ENCODE data around the gene ARHGEF40.

The ARHGEF40 gene

GRCh38 chr14:21072031-21072473, 1.9 kb downstream of the ARHGEF40 start:
- WGBS, 2 donors (ENCODE audit: extremely low coverage in 2 of 2, insufficient read length in 2 of 2, insufficient replicate concordance in 1 of 2): no CpG with 5 or more reads among the region's 4 CpGs
- Histone ChIP-seq H2BK15ac (ENCODE audit: low read length) (no peak overlapping the region), H2AK5ac (ENCODE audit: low read depth, low read length) (no peak overlapping the region), H4K8ac (ENCODE audit: low read depth, low read length) (no peak overlapping the region), H3K4me2 (ENCODE audit: insufficient read depth, low read length, poor library complexity, severe bottlenecking) (peak overlapping the region; percentile 84), H4K91ac (ENCODE audit: low read depth, low read length, poor library complexity) (no peak overlapping the region), H3K9me3 (replicated peaks in 1 of 2; ENCODE audit: control insufficient read depth in 2 of 2, insufficient read depth in 1 of 2, low read depth in 1 of 2, low read length in 2 of 2) (no peaks in the 10 kb centered on the region), H2BK12ac (ENCODE audit: low read length) (no peak overlapping the region), H3K4me1 (ENCODE audit: control insufficient read depth in 2 of 2, insufficient read depth in 1 of 2, low read depth in 1 of 2, low read length in 2 of 2) (peaks cover 9 to 14% of the 10 kb centered on the region in 2 donors), H3K18ac (ENCODE audit: low read length) (no peak overlapping the region), H3K4me3 (ENCODE audit: low read length in 2 of 2) (peak overlapping the region in 1 of 2 donors; percentile 59), H3K79me1 (ENCODE audit: low read depth, low read length) (peaks cover 7% of the 10 kb centered on the region), H3K4ac (ENCODE audit: low read length) (no peak overlapping the region), H3K36me3 (replicated peaks in 1 of 2; ENCODE audit: control insufficient read depth in 2 of 2, insufficient read depth in 2 of 2, low read length in 2 of 2) (peaks cover 35 to 49% of the 10 kb centered on the region in 2 donors), H3K27ac (replicated peaks; ENCODE audit: low read length) (peak overlapping the region; percentile 94), H3K27me3 (ENCODE audit: control insufficient read depth in 3 of 3, insufficient read depth in 3 of 3, low read depth in 1 of 3, low read length in 3 of 3) (no peaks in the 10 kb centered on the region), H3K23ac (ENCODE audit: low read depth, low read length, poor library complexity) (no peak overlapping the region), H2AFZ (ENCODE audit: low read length) (peak overlapping the region; percentile 72), H2BK120ac (ENCODE audit: low read depth, low read length) (no peak overlapping the region), H2BK5ac (ENCODE audit: low read length) (no peak overlapping the region), H3K14ac (ENCODE audit: low read length) (no peak overlapping the region), H3K9ac (ENCODE audit: low read depth, low read length, poor library complexity) (no peak overlapping the region)
- no peak for DNase-seq (ENCODE audit: low spot score)

- peak overlapping the region; percentile 13 for H2BK15ac ChIP-seq (ENCODE audit: low read length)
- H3K18ac ChIP-seq (ENCODE audit: low read length): peak overlapping the region; percentile 11
- no peak overlapping the region for H2BK120ac ChIP-seq (ENCODE audit: low read depth, low read length)
- no peak overlapping the region for H2AK5ac ChIP-seq (ENCODE audit: low read depth, low read length)
- H2AFZ ChIP-seq (ENCODE audit: low read length): no peak overlapping the region
- H3K27me3 ChIP-seq (ENCODE audit: control insufficient read depth in 3 of 3, insufficient read depth in 3 of 3, low read depth in 1 of 3, low read length in 3 of 3): no peaks in the 10 kb centered on the region
- no peak overlapping the region for H4K91ac ChIP-seq (ENCODE audit: low read depth, low read length, poor library complexity)
- no peak overlapping the region for H3K4ac ChIP-seq (ENCODE audit: low read length)
- no peak overlapping the region for H3K14ac ChIP-seq (ENCODE audit: low read length)
- no CpG with 5 or more reads among the region's 9 CpGs for WGBS, 2 donors (ENCODE audit: extremely low coverage in 2 of 2, insufficient read length in 2 of 2, insufficient replicate concordance in 1 of 2)
- H2BK5ac ChIP-seq (ENCODE audit: low read length): no peak overlapping the region
- peaks cover 40 to 57% of the 10 kb centered on the region in 2 donors for H3K36me3 ChIP-seq (replicated peaks in 1 of 2; ENCODE audit: control insufficient read depth in 2 of 2, insufficient read depth in 2 of 2, low read length in 2 of 2)
- DNase-seq (ENCODE audit: low spot score): no peak
- H2BK12ac ChIP-seq (ENCODE audit: low read length): no peak overlapping the region
- peaks cover 7% of the 10 kb centered on the region for H3K79me1 ChIP-seq (ENCODE audit: low read depth, low read length)
- H3K9me3 ChIP-seq (replicated peaks in 1 of 2; ENCODE audit: control insufficient read depth in 2 of 2, insufficient read depth in 1 of 2, low read depth in 1 of 2, low read length in 2 of 2): no peaks in the 10 kb centered on the region
- H3K23ac ChIP-seq (ENCODE audit: low read depth, low read length, poor library complexity): no peak overlapping the region
- H3K4me2 ChIP-seq (ENCODE audit: insufficient read depth, low read length, poor library complexity, severe bottlenecking): no peak overlapping the region
- peaks cover 9 to 14% of the 10 kb centered on the region in 2 donors for H3K4me1 ChIP-seq (ENCODE audit: control insufficient read depth in 2 of 2, insufficient read depth in 1 of 2, low read depth in 1 of 2, low read length in 2 of 2)
- H3K27ac ChIP-seq (replicated peaks; ENCODE audit: low read length): no peak overlapping the region
- no peak overlapping the region for H3K4me3 ChIP-seq (ENCODE audit: low read length in 2 of 2)
- H3K9ac ChIP-seq (ENCODE audit: low read depth, low read length, poor library complexity): no peak overlapping the region
- no peak overlapping the region for H4K8ac ChIP-seq (ENCODE audit: low read depth, low read length)
These were observed 2.8 kb downstream of the ARHGEF40 start for GRCh38 chr14:21072781-21073339.

GRCh38 chr14:21073921-21074320, 3.8 kb downstream of the ARHGEF40 start:
- H3K4me1 ChIP-seq (ENCODE audit: control insufficient read depth in 2 of 2, insufficient read depth in 1 of 2, low read depth in 1 of 2, low read length in 2 of 2): peaks cover 8% of the 10 kb centered on the region in 2 donors
- H4K8ac ChIP-seq (ENCODE audit: low read depth, low read length): no peak overlapping the region
- H3K4me2 ChIP-seq (ENCODE audit: insufficient read depth, low read length, poor library complexity, severe bottlenecking): no peak overlapping the region
- no peak overlapping the region for H3K4ac ChIP-seq (ENCODE audit: low read length)
- no peaks in the 10 kb centered on the region for H3K9me3 ChIP-seq (replicated peaks in 1 of 2; ENCODE audit: control insufficient read depth in 2 of 2, insufficient read depth in 1 of 2, low read depth in 1 of 2, low read length in 2 of 2)
- no peak overlapping the region for H2AK5ac ChIP-seq (ENCODE audit: low read depth, low read length)
- no peak overlapping the region for H3K14ac ChIP-seq (ENCODE audit: low read length)
- H3K79me1 ChIP-seq (ENCODE audit: low read depth, low read length): peaks cover 7% of the 10 kb centered on the region
- peaks cover 51 to 68% of the 10 kb centered on the region in 2 donors for H3K36me3 ChIP-seq (replicated peaks in 1 of 2; ENCODE audit: control insufficient read depth in 2 of 2, insufficient read depth in 2 of 2, low read length in 2 of 2)
- H4K91ac ChIP-seq (ENCODE audit: low read depth, low read length, poor library complexity): no peak overlapping the region
- no peak overlapping the region for H3K23ac ChIP-seq (ENCODE audit: low read depth, low read length, poor library complexity)
- H3K18ac ChIP-seq (ENCODE audit: low read length): no peak overlapping the region
- H2BK5ac ChIP-seq (ENCODE audit: low read length): no peak overlapping the region
- H3K27me3 ChIP-seq (ENCODE audit: control insufficient read depth in 3 of 3, insufficient read depth in 3 of 3, low read depth in 1 of 3, low read length in 3 of 3): no peaks in the 10 kb centered on the region
- H2BK12ac ChIP-seq (ENCODE audit: low read length): no peak overlapping the region
- no peak overlapping the region for H2BK15ac ChIP-seq (ENCODE audit: low read length)
- no peak overlapping the region for H3K27ac ChIP-seq (replicated peaks; ENCODE audit: low read length)
- no peak overlapping the region for H3K4me3 ChIP-seq (ENCODE audit: low read length in 2 of 2)
- no peak overlapping the region for H2BK120ac ChIP-seq (ENCODE audit: low read depth, low read length)
- DNase-seq (ENCODE audit: low spot score): no peak
- no CpG with 5 or more reads among the region's 9 CpGs for WGBS, 2 donors (ENCODE audit: extremely low coverage in 2 of 2, insufficient read length in 2 of 2, insufficient replicate concordance in 1 of 2)
- H2AFZ ChIP-seq (ENCODE audit: low read length): no peak overlapping the region
- H3K9ac ChIP-seq (ENCODE audit: low read depth, low read length, poor library complexity): peak overlapping the region; percentile 6

GRCh38 chr14:21074398-21075272, 4.5 kb downstream of the ARHGEF40 start:
- Histone ChIP-seq H3K36me3 (replicated peaks in 1 of 2; ENCODE audit: control insufficient read depth in 2 of 2, insufficient read depth in 2 of 2, low read length in 2 of 2) (peaks cover 58 to 75% of the 10 kb centered on the region in 2 donors), H3K9me3 (replicated peaks in 1 of 2; ENCODE audit: control insufficient read depth in 2 of 2, insufficient read depth in 1 of 2, low read depth in 1 of 2, low read length in 2 of 2) (no peaks in the 10 kb centered on the region), H3K9ac (ENCODE audit: low read depth, low read length, poor library complexity) (peak overlapping the region; percentile 21), H2AFZ (ENCODE audit: low read length) (no peak overlapping the region), H4K8ac (ENCODE audit: low read depth, low read length) (no peak overlapping the region), H2BK15ac (ENCODE audit: low read length) (no peak overlapping the region), H3K4me1 (ENCODE audit: control insufficient read depth in 2 of 2, insufficient read depth in 1 of 2, low read depth in 1 of 2, low read length in 2 of 2) (peaks cover 8% of the 10 kb centered on the region in 2 donors), H3K79me1 (ENCODE audit: low read depth, low read length) (peaks cover 7% of the 10 kb centered on the region), H2BK12ac (ENCODE audit: low read length) (no peak overlapping the region), H3K4me3 (ENCODE audit: low read length in 2 of 2) (no peak overlapping the region), H4K91ac (ENCODE audit: low read depth, low read length, poor library complexity) (no peak overlapping the region), H3K23ac (ENCODE audit: low read depth, low read length, poor library complexity) (no peak overlapping the region), H3K27ac (replicated peaks; ENCODE audit: low read length) (no peak overlapping the region), H3K18ac (ENCODE audit: low read length) (peak overlapping the region; percentile 4), H3K27me3 (ENCODE audit: control insufficient read depth in 3 of 3, insufficient read depth in 3 of 3, low read depth in 1 of 3, low read length in 3 of 3) (no peaks in the 10 kb centered on the region), H2BK120ac (ENCODE audit: low read depth, low read length) (no peak overlapping the region), H3K4ac (ENCODE audit: low read length) (no peak overlapping the region), H3K14ac (ENCODE audit: low read length) (no peak overlapping the region), H2BK5ac (ENCODE audit: low read length) (no peak overlapping the region), H3K4me2 (ENCODE audit: insufficient read depth, low read length, poor library complexity, severe bottlenecking) (no peak overlapping the region), H2AK5ac (ENCODE audit: low read depth, low read length) (no peak overlapping the region)
- WGBS, 2 donors (ENCODE audit: extremely low coverage in 2 of 2, insufficient read length in 2 of 2, insufficient replicate concordance in 1 of 2): no CpG with 5 or more reads among the region's 26 CpGs
- DNase-seq (ENCODE audit: low spot score): no peak

All from neuronal stem cell (in vitro differentiated cells).